Inflammatory macrophage (primary cell): Measurements from ENCODE around the gene ANXA10.
"Not testable (repeated sequence)": the region's sequence is repeated elsewhere in the genome, so short reads cannot be mapped to it uniquely, and the experiment has no call there.

Experiments
- DNase-seq, 2 donors: peaks; one replicate each; pipeline ENCODE4 v3.0.0-alpha.2; 2020 to 2022

The ANXA10 gene

GRCh38 chr4:168163106-168163505 lies 70.8 kb downstream of the ANXA10 start:
- no peak for DNase-seq

GRCh38 chr4:168164045-168164444 lies 71.7 kb downstream of the ANXA10 start:
- no peak for DNase-seq

DNA sequence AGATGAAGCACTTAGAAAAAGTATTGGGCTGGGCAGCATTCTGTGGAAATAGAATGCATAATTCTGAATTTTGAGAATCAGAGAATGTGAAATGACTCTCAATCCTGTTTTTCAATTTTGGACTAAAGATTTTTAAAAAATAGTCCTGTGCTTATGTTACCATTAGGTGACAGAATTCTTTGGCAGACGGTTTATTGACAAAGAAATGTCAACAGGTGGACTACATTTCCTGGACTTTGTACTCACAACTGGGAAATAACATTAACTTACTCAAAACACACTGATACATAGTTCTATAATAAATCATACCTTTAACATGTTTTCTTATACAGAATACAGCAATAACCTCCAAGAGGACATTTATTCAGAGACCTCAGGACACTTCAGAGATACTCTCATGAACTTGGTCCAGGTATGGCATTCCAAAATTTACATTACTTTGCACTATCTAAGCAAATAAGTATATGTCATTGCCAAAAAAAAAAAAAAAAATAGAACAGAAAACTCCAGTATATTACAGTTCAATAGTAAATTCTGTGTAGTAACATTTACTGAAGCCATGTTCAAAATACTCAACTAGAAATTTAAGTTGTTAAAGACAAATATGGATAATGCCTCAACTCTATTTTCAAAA lies 72.7 kb downstream of the ANXA10 start:
- DNase-seq = no peak

DNA sequence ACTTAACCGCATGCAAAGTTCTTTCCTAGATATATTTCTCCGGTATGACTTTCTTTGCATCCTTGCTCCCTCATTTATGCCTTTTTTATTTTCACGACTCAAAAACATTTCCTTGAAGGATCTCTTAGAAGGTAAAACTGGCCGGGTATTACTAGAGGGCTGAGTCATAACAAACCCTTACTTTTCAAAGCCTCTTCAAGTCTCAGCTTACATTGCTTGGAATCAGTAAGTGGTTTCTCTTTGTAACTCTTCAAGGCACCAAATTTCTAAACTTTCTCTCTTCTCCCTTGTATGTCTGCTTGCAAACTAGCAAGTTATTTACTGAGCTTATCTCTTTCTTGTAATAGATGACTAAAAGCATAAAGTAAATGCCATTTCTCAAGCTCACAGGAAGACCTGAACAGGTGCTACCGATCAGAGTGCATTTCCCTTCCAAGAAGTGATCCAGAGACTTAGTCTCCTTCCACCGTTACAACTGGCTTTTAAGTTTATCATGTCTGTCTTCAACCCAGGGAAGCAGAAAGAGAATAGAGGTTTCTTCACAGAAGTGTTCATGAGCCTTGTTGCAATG lies 75.5 kb downstream of the ANXA10 start:
- DNase-seq = no peak

- DNase-seq = no peak
Measured at GRCh38 chr4:168174308-168174707, 82.0 kb downstream of the ANXA10 start.

GRCh38 chr4:168177546-168178149 lies 85.3 kb downstream of the ANXA10 start:
- DNase-seq = no peak

DNA sequence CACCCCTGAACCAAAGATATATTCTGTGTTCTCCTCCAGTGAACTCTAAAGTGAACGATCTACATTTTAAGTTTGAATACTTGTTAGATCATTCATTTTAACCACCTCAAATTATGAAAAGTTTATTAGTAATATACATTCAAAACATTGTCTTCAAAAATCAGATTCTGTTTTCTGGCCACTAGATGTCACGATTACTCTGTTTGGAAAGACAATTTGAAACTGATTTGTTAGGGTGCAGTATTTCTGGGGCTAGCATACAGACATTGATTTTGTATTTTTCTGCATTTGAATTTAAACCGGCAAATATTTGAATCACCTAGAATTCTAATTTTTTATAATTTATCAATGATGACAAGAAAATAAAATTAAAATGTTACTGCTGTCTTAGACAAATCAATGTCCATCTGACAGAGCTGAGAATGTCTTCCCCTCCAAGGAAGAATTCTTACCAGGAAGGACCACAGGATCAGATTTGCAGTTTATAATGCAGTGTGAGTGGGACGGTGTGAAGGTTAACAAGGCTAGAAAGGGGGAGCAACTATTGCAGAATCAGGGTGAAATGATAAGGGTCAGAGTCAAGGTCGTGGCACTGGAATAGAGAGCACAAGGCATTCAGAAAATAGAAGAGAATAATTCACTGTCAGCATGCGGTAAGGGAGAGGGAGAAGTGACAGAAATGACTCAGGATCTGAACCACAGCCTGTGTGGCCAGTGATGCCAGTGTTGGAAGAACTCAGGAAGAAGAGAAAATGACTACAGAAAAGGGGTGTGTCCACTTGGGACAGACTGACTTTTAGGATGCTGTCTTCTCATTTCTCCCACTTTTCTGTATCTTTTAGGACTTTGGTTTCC lies 91.6 kb downstream of the ANXA10 start:
- peak; percentile 17 to 45 for DNase-seq

DNA sequence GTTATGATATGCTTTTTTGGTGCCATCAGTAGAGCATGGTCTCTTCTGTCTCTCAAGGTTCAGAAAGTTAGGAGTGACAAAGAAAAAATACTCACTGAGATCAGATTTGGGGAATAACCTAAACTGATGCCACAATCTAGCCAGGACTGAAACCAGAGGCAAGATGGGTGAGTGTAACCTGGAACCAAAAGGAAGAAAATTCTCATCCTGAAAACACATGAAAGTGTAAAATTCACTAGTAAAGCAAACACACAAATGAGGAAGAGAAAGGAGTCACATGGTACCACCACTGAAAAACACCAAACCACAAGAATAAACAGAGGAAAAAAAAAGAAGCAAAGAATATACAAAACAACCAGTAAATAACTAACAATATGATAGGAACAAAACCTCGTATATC lies 96.4 kb downstream of the ANXA10 start:
- no peak for DNase-seq

GRCh38 chr4:168197926-168198325 lies 105.6 kb downstream of the ANXA10 start:
- no peak for DNase-seq

DNA sequence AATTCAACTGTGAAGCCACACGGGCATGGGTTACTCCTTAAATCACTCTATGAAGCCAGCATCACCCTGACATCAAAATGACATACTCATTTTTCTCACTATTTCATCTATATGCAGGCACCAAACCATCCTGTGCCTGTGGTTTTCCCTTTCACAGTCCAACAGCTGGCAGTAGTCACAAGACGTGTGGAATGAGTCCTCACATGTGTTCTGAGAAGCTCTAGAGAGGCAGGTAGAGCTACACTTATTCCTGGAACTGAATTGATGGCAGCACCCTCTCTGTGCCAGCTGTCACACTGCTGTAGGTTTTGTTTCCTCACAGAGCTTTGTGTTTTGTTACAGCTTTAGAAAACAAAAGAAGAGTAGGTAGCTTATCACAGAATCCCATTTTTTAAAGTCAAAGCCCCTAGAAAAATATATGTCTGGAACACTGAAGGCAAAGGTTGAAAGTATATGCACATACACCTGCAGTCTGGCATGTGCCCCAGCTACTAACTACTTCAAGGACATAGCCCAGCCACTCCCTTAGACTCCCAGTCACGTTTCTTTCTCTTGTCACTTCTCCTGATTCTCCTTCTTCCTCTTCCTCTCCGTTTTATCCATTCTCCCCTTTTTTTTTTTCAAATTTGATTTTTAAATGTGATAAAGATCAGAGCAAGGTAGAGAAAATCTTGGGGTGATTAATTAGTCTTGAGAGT lies 107.1 kb downstream of the ANXA10 start:
- no peak for DNase-seq

DNA sequence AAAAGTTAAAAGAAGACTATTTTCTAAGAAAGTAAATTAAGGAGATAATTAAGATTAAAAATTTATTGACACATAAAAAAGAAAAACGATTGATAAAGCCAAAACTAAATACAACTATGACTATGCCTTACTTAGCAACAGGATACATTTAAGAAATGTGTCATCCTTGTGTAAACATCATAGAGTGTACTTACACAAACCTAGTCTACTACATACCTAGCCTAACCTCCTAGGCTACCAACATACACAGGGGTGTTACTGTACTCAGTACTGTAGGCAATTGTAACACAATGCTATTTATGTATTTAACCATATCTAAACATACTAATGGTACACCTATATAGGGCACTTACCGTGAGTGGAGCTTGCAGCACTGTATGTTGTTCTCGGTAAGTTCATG lies 108.3 kb downstream of the ANXA10 start:
- no peak for DNase-seq

- no peak for DNase-seq
Measured at GRCh38 chr4:168203233-168203911, 111.0 kb downstream of the ANXA10 start.

- no peak for DNase-seq
Measured at GRCh38 chr4:168208957-168209614, 116.7 kb downstream of the ANXA10 start.

DNA sequence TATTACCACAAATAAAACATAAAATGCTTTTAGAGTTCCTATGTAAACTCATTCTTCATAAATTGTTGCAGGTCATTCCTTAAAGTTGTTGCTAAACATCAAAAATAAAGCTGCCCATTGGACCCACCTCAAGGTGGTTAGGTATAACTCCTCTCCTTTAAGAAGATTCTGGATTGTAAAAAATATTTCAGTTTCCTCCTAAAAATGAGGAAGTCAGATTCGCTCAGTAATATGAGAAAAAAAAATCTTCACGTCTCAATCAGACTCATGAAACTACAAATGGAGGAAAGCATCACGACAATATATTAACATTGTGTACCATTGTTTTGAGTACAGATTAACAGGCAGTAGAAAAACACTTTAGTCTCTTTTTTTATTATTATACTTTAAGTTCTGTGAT lies 120.3 kb downstream of the ANXA10 start:
- DNase-seq = peak in 1 of 2 donors; percentile 10

GRCh38 chr4:168213511-168213910 lies 121.2 kb downstream of the ANXA10 start:
- DNase-seq = not testable (repeated sequence)

- DNase-seq = no peak
Measured at GRCh38 chr4:168218645-168219044, 126.3 kb downstream of the ANXA10 start.

DNA sequence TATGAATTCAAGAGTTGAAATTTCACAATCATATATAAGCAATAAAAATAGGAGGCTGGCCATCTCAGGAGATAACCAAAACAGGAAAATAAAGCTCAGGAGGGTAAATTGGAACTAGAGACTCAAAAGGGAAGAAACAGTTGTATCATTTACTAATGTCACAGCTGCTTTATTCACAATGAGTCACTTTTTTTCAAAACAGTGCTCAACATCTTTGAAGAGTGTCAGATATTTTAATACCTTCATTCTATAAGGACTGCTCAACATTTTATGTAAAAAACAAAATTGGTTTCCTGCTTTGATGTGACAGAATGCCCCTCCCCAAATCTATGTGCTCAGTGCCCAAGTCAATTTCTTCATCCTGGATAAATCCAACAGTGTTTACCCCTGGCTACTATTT lies 128.6 kb downstream of the ANXA10 start:
- no peak for DNase-seq

DNA sequence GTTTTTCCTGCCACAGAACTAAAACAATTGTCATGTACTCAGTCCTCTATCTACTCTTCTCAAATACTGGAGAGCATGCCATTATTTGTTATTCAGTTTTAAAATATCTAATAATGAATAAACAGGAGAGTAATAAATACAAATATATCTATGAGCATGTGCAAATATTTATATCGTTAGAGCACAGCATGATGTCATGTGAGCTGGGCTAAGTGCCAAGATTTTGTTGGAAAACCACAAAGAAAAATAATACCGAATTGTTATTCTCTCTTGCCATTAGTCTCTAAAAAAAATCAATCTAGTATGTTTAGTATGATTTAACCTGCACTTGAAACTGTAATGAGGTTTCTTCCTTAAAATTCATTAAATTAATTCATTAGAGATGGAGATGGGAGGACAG lies 129.0 kb downstream of the ANXA10 start:
- DNase-seq = no peak
